ENCODE measurements around the gene SAFB2. TPM values are rescaled to one million over a fixed set of nuclear protein-coding genes. Genes with fewer than 3 reads are reported as not detected.

SAFB2 gene
- total and polyA plus RNA-seq, 10 of the 15 experiments (the other 5 are each of a cell fraction or from before 2014, with no cell fraction given) = 4.5 to 89.2 (median 42.9) TPM

DNA sequence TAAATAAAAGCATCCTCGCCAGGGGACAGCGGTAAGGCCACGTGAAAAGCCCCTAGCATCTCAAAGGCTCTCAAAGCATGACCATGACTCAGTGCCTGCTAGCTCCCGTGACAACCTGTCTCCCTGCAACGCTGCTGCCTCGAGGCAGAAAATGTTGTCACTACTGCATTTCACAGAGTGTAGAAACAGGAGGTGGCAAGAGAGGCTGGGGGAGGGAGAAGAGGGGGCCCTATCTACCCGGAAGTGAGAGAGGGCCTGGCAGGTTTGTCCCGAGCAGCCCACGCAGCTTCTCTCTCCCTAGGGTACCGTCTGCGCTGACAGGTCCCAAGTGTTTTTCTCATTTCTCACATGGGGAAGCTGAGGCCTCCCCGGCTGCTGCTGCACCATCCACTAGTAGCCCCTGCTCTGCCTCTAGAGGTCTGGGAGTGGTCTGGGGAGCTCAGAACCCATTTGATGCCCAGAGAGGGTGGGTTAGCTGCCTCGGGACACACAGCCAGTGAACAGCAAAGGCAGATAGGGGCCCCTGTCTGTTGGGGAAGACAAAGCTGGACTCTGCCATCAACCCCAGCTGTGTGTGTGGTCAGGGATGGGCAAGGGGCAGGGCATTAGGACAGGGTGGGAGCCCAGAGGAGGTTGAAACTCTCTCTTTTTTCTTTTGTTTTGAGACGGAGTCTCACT, 58.5 kb downstream of the SAFB2 start:
- Histone ChIP-seq H3K4me3 (no peak overlapping the region), H3K27me3 (replicated peaks in 1 of 2; ENCODE audit: control insufficient read depth in 2 of 2, insufficient read depth in 2 of 2, low read length in 1 of 2) (no peaks in the 10 kb centered on the region; a peak in 1 of 4 replicates), H3K79me2 (ENCODE audit: control insufficient read depth, insufficient read depth, low read length) (no peaks in the 10 kb centered on the region), H3K36me3 (ENCODE audit: control insufficient read depth in 2 of 2, insufficient read depth in 2 of 2, low read length in 1 of 2) (no peaks in the 10 kb centered on the region), H4K20me1 (ENCODE audit: control insufficient read depth, insufficient read depth) (no peaks in the 10 kb centered on the region), H2AFZ (ENCODE audit: control insufficient read depth, low read depth, low read length) (no peak overlapping the region), H3K27ac (ENCODE audit: control insufficient read depth, insufficient read depth) (no peak overlapping the region), H3K4me1 (ENCODE audit: control insufficient read depth, insufficient read depth, low read length) (no peaks in the 10 kb centered on the region), H3K4me2 (ENCODE audit: control insufficient read depth, insufficient read depth) (no peak overlapping the region), H3K9ac (ENCODE audit: control insufficient read depth, insufficient read depth, low read length) (no peak overlapping the region), H3K9me3 (replicated peaks; ENCODE audit: control insufficient read depth, insufficient read depth, low read length) (no peaks in the 10 kb centered on the region; the same call in 2 of the 3 replicates)
- intact Hi-C loops (cut with micrococcal nuclease; ENCODE audit: unreplicated experiment) (no loop called here), in situ Hi-C loops (cut with MboI) (no loop called here)
- TF ChIP-seq DPF2 (IDR thresholded peaks at IDR 0.05) = no peak
- TF ChIP-seq SMARCA5 (IDR thresholded peaks at IDR 0.05) = 0 out of 2 replicates have a peak, but pooled peaks have one; percentile 48
- ChIA-PET CTCF (interaction anchor here (0.8 kb wide), 1 partner anchor 16 kb away, joined by 3 read pairs; no protein-coding TSS in a partner anchor), POLR2A (no interaction called here), RAD21 (ENCODE audit: unreplicated experiment) (no interaction called here), SMC1A (ENCODE audit: uncharacterized antibody, unreplicated experiment) (interaction anchor here (1.2 kb wide), 1 partner anchor 16 kb away, joined by 4 read pairs; no protein-coding TSS in a partner anchor)
- ATAC-seq (peak; percentile 32), DNase-seq (ENCODE audit: low read depth, low spot score) (no peak), FAIRE-seq (no peak)
- 2% methylated on average over 14 of the region's 14 CpGs for WGBS (ENCODE audit: insufficient coverage, insufficient replicate concordance, low lambda C conversion rate, missing lambda C conversion rate)
- BruUV-seq (replicated peaks) = no TSS peak

DNA sequence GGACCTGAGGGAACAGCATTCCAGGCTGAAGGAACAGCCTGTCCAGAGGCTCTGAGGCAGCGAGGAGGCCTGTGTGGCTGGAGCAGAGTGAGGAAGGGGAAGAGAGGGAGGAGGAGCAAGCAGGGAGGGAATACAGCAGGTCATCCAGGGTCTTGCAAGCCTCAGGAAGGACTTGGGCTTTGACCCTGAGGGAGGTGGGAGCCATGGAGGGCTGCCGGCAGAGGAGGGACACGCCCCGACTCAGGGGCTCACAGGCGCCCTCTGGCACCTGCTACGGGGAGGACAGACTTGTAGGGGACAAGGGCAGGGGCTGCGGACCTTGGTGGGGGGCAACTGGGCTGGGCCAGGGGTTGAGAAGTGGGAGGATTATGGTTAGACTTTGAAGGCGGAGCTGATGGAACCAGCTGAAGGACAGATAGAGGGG, 59.6 kb downstream of the SAFB2 start:
- no peaks in the 10 kb centered on the region; a peak in 1 of 4 replicates for H3K27me3 ChIP-seq (replicated peaks in 1 of 2; ENCODE audit: control insufficient read depth in 2 of 2, insufficient read depth in 2 of 2, low read length in 1 of 2)
- ChIA-PET RAD21 (ENCODE audit: unreplicated experiment) (no interaction called here), SMC1A (ENCODE audit: uncharacterized antibody, unreplicated experiment) (no interaction called here), POLR2A (no interaction called here), CTCF (no interaction called here)
- WGBS (ENCODE audit: insufficient coverage, insufficient replicate concordance, low lambda C conversion rate, missing lambda C conversion rate) = 34% methylated on average over 8 of the region's 8 CpGs
- H3K9me3 ChIP-seq (replicated peaks; ENCODE audit: control insufficient read depth, insufficient read depth, low read length) = no peaks in the 10 kb centered on the region; the same call in 2 of the 3 replicates
- in situ Hi-C loops (cut with MboI) (no loop called here), intact Hi-C loops (cut with micrococcal nuclease; ENCODE audit: unreplicated experiment) (no loop called here)
- H4K20me1 ChIP-seq (ENCODE audit: control insufficient read depth, insufficient read depth) = no peaks in the 10 kb centered on the region
- H3K4me3 ChIP-seq = no peak overlapping the region
- BruUV-seq (replicated peaks) = no TSS peak
- FAIRE-seq = no peak
- H3K9ac ChIP-seq (ENCODE audit: control insufficient read depth, insufficient read depth, low read length) = no peak overlapping the region
- H3K4me2 ChIP-seq (ENCODE audit: control insufficient read depth, insufficient read depth) = no peak overlapping the region
- ATAC-seq = no peak
- no peaks in the 10 kb centered on the region for H3K79me2 ChIP-seq (ENCODE audit: control insufficient read depth, insufficient read depth, low read length)
- no peak overlapping the region for H3K27ac ChIP-seq (ENCODE audit: control insufficient read depth, insufficient read depth)
- H2AFZ ChIP-seq (ENCODE audit: control insufficient read depth, low read depth, low read length) = no peak overlapping the region
- no peaks in the 10 kb centered on the region for H3K4me1 ChIP-seq (ENCODE audit: control insufficient read depth, insufficient read depth, low read length)
- DNase-seq (ENCODE audit: low read depth, low spot score) = no peak
- H3K36me3 ChIP-seq (ENCODE audit: control insufficient read depth in 2 of 2, insufficient read depth in 2 of 2, low read length in 1 of 2) = no peaks in the 10 kb centered on the region
- TF ChIP-seq, protein P1, sequence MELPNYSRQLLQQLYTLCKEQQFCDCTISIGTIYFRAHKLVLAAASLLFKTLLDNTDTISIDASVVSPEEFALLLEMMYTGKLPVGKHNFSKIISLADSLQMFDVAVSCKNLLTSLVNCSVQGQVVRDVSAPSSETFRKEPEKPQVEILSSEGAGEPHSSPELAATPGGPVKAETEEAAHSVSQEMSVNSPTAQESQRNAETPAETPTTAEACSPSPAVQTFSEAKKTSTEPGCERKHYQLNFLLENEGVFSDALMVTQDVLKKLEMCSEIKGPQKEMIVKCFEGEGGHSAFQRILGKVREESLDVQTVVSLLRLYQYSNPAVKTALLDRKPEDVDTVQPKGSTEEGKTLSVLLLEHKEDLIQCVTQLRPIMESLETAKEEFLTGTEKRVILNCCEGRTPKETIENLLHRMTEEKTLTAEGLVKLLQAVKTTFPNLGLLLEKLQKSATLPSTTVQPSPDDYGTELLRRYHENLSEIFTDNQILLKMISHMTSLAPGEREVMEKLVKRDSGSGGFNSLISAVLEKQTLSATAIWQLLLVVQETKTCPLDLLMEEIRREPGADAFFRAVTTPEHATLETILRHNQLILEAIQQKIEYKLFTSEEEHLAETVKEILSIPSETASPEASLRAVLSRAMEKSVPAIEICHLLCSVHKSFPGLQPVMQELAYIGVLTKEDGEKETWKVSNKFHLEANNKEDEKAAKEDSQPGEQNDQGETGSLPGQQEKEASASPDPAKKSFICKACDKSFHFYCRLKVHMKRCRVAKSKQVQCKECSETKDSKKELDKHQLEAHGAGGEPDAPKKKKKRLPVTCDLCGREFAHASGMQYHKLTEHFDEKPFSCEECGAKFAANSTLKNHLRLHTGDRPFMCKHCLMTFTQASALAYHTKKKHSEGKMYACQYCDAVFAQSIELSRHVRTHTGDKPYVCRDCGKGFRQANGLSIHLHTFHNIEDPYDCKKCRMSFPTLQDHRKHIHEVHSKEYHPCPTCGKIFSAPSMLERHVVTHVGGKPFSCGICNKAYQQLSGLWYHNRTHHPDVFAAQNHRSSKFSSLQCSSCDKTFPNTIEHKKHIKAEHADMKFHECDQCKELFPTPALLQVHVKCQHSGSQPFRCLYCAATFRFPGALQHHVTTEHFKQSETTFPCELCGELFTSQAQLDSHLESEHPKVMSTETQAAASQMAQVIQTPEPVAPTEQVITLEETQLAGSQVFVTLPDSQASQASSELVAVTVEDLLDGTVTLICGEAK (IDR thresholded peaks at IDR 0.05; ENCODE audit: borderline replicate concordance) = no peak
- no peak for TF ChIP-seq ZNF24 (IDR thresholded peaks at IDR 0.05)
- TF ChIP-seq SMAD5 (IDR thresholded peaks at IDR 0.05; ENCODE audit: low read depth) = no peak
- no peak for TF ChIP-seq EGR1 (IDR thresholded peaks at IDR 0.05; ENCODE audit: borderline replicate concordance in 1 of 2, low read depth in 2 of 2, low read length in 2 of 2)
- TF ChIP-seq HCFC1 (IDR thresholded peaks at IDR 0.05; ENCODE audit: low read length) = no peak
- TF ChIP-seq, protein P2, sequence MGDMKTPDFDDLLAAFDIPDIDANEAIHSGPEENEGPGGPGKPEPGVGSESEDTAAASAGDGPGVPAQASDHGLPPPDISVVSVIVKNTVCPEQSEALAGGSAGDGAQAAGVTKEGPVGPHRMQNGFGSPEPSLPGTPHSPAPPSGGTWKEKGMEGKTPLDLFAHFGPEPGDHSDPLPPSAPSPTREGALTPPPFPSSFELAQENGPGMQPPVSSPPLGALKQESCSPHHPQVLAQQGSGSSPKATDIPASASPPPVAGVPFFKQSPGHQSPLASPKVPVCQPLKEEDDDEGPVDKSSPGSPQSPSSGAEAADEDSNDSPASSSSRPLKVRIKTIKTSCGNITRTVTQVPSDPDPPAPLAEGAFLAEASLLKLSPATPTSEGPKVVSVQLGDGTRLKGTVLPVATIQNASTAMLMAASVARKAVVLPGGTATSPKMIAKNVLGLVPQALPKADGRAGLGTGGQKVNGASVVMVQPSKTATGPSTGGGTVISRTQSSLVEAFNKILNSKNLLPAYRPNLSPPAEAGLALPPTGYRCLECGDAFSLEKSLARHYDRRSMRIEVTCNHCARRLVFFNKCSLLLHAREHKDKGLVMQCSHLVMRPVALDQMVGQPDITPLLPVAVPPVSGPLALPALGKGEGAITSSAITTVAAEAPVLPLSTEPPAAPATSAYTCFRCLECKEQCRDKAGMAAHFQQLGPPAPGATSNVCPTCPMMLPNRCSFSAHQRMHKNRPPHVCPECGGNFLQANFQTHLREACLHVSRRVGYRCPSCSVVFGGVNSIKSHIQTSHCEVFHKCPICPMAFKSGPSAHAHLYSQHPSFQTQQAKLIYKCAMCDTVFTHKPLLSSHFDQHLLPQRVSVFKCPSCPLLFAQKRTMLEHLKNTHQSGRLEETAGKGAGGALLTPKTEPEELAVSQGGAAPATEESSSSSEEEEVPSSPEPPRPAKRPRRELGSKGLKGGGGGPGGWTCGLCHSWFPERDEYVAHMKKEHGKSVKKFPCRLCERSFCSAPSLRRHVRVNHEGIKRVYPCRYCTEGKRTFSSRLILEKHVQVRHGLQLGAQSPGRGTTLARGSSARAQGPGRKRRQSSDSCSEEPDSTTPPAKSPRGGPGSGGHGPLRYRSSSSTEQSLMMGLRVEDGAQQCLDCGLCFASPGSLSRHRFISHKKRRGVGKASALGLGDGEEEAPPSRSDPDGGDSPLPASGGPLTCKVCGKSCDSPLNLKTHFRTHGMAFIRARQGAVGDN (IDR thresholded peaks at IDR 0.05) = no peak
- TF ChIP-seq CHD1 (IDR thresholded peaks at IDR 0.05; ENCODE audit: low read depth, low read length) = no peak
